Measurements from ENCODE around the gene ENPP7.
"Not testable (repeated sequence)": the region's sequence is repeated elsewhere in the genome, so short reads cannot be mapped to it uniquely, and the experiment has no call there.

Gene ENPP7

DNA sequence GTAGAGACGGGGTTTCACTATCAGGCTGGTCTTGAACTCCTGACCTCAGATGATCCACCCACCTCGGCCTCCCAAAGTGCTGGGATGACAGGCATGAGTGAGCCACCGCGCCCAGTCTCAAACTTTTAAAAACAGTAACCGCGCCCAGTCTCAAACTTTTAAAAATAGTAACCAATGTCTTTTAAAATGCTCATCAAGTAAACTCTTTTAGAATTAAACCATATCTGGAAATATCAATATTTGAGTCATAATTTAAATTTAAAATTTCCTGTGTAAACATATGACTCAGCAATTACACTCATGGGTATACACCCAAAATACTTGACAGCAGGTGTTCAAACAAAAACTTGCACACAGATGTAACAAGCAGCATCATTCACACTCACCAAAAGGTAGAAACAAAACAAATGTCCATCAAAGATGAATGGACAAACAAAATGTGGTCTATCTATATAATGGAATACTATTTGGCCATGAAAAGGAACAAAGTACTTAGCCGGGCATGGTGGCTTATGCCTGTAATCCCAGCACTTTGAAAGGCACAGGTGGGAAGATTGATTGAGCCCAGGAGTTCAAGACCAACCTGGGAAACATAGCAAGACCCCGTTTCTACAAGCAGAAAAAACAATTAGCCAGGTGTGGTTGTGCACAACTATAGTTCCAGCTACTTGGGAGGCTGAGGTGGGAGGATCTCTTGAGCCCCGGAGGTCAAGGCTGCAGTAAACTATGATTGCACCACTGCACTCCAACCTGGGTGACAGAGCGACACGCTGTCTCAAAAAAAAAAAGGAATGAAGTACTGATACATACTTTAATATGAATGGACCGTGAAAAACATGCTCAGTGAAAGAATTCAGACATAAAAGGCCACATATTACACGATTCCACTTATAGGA, 20.2 kb downstream of the ENPP7 start:
- DNase-seq: no peak

DNA sequence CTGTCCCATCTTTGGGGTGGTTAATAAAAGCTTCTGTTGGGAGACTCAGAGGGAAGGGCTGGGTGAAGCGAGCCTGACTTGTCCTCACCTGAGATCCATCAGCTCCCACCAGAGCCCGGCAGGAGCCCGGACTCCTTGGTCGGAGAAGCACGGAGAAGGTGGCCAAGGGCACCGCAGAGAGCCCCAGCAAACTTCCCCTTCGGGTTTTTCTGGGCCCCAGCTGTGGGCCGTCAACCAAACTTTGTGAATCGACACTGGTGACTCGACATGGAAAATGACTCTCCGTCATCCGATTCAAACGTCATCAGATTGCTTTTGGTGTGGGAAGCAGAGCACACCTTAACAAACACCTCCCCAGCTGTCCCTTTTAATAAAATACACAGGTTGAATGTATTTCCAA, 21.4 kb downstream of the ENPP7 start:
- no peak for DNase-seq

DNA sequence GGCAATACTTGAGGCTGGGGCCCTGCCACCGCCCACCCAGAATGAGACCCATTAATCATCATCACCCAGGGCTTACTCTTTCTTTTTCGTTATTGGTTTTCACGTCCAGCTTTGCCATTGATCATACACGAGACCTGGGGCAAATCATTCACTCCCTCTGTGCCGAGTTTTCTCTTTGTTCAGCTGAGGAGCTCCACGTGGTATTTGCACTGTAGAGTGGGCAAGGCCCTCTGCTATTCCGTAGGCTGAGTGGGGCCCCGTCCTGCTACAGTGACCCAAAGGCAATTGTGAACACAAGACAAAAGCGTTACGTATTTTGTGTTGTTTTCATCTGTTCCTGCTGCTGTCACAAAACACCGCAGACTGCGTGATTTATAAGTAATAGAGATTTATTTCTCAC, 23.6 kb downstream of the ENPP7 start:
- DNase-seq: no peak

DNA sequence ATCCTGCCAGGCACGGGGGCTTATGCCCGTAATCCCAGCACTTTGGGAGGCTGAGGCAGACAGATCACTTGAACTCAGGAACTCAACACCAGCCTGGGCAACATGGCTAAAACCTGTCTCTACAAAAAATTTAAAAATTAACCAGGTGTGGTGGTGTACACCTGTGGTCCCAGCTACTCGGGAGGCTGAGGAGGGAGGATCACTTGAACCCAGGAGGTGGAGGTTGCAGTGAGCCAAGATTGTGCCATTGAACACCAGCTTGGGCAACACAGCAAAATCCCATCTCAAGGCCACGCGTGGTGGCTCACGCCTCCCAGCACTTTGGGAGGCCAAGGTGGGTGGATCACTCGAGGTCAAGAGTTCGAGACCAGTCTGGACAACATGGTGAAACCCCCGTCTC, 24.2 kb downstream of the ENPP7 start:
- not testable (repeated sequence) for DNase-seq

DNA sequence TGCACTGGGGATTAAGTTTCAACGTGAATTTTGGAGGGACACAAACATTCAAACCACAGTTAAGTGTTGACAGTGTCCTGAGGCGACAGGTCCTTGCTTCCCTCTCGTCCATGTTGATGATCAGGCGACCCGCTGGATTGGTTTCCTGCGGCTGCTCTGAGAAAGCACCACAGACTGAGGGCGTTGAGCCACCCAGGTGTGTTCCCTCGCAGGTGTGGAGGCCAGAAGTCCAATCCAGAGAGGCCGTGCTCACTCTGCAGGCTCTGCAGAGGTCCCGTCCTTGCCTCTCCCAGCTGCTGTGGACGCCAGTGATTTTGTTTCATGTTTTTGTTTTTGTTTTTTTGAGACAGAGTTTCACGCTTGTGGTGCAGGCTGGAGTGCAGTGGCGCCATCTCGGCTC, 24.8 kb downstream of the ENPP7 start:
- no peak for DNase-seq

DNA sequence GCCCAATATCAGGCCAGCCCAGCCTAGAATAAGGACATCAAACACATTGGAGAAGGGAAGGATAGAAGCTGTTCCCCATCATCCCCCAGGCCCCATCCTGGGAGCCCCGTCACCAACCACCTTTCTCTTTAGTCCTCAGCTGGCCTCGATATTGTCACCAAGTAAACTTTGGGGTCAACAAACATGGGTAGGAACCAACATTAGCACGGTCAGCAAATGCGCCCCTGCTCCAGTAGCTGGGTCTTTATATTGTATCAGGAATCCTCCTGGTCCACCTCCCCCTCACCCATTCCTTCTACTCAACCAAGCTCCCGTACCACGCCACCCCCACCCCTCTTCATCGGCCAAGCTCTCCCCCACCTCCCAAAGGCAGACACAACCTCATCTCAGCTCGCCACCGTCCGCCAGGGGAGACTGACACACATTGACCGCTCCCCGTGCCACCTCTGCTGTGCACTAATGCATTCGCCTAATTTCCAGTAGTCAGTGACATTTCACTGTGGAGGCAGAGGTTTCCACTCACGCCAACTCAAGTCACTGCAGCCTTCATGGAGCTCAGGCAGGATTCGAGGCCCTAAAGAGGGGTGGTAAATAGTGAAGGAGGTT, 26.5 kb downstream of the ENPP7 start:
- no peak for DNase-seq

DNA sequence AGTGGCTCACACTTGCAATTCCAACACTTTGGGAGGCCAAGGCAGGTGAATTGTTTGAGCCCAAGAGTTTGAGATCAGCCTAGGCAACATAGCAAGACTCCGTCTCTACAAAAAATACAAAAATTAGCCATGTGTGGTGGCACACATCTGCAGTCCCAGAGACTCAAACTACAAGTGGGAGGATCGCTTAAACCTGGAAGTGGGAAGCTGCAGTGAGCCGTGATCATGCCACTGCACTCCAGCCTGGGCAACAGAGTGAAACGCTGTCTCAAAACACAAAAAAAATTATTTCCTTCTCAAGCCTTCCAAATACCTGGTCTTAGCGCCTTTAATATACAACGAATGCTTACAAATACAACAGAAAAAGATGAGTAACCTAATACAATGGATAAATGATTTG, 27.5 kb downstream of the ENPP7 start:
- DNase-seq: no peak

DNA sequence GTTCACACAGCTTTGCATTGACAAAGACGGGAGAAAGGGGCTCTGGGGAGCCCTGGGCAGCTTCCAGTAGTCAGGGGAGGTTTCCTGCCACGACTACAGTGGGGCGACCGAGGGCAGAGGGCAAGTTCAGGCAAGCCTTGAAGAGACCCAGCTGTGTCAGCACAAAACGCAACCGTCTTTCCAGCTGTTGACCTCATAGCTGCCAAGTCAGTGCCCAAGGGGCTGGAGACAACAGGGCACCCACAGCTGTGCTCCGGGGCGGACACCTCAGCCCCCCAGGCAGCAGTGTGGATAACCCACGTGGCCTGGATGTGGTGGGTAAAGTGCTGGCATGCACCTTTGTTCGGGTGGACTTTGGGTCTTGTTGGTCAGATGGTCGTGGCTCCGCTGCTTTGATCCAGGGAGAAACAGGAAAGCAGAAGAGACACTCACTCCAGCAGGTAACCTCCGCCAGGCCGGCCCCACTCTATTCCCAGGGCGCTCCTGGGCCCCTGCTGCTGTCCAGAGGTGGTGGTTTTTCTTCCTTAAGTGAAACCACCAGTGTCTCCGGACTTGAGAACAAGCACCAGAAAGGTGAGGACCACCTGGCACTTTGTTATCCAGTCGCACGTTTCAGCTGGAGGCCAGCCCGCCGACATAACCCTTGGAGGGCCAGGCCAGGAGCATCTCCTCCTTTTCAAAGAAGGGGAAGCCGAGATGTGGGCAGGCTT, 29.6 kb downstream of the ENPP7 start:
- no peak for DNase-seq

DNA sequence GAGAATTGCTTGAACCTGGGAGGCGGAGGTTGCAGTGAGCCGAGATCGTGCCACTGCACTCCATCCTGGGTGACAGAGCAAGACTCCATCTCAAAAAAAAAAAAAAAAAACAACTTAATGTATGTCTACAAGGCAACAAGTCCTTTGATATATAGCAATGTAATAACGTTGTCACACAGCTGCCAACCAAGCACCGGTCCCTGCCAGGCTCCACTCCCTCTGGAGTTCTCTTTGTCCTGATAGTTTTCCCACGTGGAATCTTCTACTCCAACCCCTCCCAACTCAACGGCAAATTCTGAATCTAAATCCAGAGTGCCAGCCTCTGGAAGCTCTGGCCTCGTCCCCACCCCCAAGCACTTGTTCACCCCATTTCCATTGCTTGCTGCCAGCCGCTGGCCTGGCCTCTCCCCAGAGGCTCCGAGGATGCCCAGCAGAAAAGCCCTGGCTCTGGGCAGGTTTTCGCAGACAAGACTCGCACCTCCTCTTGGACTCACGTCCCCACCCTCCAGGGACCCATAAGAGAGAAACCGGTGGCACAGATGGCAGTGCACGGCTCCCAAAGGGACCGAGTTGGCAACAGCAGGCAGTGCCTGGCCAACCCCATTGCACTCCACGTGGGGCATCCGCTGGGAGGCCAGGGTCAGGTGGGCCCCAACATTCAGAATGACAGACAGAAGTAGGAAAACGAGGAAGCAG, 31.3 kb downstream of the ENPP7 start:
- DNase-seq: no peak

DNA sequence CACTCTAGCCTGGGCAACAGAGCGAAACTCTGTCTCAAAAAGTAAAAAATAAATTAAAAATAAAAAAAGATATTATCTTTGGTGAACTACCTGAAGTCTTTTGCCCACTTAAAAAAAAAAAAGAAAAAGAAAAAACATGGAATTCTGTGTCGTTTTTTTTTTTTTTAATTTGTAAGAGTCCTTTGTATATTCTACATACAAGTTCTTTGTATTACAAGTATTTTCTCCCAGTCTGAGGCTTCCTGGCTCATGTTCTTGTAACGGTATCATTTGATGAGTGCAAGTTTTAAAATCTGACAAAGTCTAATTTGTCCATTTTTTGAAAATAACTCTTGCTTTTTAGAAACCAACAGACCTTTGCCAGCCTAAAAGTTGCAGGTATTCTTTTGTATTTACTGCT, 35.0 kb downstream of the ENPP7 start:
- no peak for DNase-seq

DNA sequence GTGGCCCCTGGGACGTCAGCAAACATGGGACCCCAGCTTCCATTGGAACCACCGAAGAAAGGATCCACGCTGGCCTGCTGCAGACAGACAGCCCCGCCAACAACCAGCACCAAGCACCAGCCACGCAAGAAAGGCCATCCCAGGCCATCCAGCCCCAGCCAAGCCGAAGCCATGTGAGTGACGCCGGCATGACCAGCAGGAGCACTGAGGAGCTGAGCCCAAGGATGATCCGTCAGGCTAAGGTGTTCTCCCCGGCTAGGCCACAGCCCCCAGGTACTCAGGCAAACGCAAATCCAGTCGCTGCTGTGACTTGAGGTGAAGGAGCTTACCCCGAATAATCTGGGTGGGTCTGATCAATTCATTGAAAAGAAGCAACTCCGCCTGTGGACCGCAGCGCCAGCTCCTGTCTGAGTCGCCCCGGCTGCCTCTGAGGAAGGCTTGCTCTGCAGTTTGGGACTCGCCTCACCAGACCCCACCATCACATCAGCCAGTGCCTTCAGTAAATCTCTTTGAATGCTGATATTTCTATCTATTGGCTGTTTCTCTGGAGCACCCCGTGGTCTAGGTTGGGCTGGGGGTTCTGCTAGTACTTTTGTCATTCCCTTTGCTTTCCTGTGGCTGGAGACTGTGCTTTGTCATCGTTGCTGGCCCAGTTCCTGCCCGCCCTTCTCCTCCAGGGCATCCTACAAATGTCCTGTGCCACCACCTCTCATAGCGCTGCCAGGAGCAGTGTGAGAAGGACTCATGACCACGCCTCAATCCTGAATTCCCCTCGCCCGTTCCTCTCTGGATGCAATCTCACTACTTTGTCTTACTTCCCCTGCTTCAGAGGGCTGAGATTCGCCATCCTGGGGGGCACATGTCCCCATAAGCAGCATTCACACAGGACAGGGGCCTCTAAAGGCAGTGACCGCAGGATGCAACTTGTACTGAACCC, 39.1 kb downstream of the ENPP7 start:
- DNase-seq: no peak

DNA sequence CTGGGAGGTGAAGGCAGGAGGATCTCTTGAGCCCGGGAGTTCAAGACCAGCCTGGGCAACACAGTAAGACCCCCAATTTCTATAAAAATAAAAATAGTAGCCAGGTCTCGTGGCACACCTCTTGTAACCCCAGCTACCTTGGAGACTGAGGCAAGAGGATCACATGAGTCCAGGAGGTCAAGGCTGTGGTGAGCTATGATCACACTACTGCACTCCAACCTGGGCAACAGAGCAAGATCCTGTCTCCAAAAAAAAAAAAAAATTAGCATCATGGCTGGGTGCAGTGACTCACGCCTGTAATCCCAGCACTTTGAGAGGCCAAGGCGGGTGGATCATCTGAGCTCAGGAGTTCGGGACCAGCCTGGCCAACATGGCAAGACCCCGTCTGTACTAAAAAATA, 40.5 kb downstream of the ENPP7 start:
- DNase-seq: no peak

DNA sequence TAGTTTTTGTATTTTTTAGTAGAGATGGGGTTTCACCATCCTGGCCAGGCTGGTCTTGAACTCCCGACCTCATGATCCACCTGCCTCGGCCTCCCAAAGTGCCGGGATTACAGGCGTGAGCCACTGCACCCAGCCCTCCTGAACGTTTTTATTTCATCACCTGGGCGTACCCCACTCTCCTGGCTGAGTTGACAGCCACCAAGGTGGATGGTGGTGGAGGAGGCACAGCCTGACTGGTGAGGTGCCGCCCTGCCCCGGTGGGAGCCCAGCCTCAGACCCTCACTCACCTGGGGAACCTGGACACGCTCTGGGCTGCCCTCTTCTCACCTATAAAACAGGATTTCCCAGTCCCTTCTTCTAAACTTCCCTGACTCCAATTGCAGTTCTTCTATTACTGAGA, 42.0 kb downstream of the ENPP7 start:
- not testable (repeated sequence) for DNase-seq

DNA sequence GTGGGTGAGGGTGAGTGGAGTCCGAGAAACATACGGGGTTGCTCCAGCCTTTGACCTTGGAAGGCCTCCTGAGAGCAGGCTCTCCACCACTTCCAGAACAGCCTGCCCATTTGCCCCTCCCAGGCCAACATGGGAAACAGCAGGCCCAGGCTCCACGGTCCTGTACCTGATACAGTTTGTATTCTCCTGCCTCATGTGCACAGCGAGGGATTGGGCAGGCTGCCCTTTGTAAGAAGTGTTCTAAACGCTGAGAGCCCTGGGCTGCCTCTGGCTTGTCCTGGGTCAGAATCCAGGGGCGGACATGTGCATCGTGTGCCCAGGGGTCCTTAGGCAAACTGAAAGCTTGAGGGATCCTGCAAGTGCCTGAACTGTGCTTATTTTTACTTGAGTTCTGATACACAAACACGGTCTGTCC, 43.8 kb downstream of the ENPP7 start:
- DNase-seq: no peak

DNA sequence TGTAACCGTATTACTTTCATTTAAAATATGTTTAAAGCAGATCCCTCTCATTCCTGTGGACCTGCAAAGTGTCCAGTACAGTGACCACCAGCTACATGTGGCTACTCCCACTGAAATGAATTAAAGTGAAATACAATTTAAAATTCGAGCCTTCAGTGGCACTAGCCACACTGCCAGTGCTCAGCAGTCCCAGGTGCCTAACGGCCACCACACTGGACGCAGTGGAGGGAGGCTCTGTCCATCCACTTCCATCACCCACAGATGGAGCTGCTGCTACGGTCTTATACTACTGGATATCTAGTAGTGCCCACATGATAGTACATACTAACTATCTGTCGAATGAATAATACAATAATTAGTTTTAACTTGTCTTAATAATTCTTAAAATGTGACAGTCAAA, 44.9 kb downstream of the ENPP7 start:
- DNase-seq: no peak

DNA sequence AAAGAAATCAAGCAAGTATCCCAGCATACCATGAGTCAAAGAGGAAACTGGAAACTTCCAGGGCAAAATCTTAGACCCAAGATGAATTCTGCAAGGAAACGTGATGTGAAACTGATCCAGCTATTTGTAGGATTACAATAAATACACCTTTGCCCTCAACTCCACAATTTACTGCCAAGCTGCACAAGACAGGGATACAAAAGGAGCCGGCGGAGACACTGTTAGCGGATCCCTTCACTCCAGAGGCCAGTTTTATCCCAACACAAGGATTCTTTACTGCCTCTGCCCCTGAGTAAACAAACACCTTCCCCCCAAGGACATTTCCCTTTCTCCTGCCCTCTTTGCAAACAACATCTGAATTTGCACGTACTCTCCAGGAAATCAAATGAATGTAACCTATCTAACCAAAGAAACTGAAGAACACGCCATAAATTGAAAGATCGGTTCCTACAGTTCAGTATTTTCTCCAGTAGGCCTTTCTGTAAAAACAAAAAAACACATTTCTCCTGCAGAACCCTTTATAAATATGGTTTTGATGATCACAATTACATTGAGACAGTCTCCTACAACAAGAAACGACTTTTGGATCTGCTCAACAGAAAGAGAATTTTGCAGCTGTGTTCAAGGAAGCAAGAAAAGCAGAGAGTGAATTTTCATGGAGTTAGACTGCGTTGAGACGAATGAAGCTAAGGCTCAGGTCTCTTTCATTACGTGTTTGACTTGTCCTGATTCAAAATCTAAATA, 45.8 kb downstream of the ENPP7 start:
- DNase-seq: no peak

DNA sequence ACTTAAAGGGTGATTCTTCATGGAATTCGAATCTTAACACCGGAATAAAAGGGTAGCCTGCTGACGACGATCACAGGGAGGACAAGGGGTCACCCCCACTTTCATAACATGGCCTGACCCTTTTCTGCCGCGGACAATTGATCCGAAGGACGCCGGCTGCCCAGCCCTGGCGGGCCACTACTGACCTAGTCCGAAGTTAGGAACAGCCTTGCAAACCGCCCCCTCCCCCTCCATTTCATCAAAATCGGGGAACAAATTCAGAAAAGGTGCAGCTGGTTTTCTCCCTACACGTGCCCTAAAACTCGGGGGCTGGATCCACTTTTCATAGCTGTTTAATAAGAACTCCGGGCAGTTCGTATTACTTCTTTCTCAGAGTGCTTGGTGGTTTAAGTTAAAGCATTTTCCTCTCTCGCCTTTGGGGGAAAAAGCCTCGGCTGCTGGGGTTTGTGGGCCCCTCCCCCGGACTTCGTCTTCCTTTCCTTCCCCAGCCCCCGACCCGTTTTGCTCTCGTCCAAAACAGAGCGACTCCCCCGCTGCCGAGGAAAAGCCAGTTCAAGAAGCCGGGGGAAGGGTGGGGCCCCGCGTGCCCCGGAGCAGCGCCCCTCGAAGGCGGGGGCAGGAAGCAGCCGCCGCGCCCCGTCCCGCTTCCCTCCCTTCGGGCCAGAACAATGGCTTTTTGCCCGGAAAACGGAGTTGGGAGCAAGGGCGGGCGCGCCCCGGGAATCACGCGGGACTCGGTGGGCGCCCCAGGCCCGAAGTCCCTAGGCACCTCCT, 46.6 kb downstream of the ENPP7 start:
- no peak for DNase-seq

DNA sequence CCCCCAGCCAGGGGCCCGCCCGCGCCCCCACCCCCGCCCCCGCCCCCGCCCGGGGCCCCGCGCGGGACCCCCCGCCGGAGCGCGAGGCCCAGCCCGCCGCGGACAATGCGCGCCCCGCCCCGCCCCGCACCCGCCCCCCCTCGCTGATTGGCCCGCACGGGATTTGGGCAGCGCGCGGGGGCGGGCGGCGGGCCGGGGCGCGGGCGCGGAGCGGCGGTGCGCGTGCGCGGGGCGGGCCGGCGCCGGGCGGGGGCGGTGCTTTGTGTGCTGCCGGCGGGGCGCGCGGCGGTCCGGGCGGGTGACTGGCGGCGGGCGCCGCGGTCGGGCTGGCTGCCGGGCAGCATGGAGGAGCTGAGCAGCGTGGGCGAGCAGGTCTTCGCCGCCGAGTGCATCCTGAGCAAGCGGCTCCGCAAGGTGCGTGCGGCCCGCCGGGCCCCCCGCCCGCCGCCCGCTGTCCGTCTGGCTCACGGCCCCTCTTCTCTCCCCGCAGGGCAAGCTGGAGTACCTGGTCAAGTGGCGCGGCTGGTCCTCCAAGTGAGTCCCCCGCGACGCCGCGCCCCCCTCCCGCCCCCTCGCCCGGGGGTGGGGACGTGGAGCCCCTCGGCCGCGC, 47.3 kb downstream of the ENPP7 start, which contains the start of gene CBX2:
Gene CBX2 (plus strand): TSS at position 255 of the 610 bp plus-strand sequence. CDS start 88 bp downstream, at position 343.
- peak; percentile 50 for DNase-seq

DNA sequence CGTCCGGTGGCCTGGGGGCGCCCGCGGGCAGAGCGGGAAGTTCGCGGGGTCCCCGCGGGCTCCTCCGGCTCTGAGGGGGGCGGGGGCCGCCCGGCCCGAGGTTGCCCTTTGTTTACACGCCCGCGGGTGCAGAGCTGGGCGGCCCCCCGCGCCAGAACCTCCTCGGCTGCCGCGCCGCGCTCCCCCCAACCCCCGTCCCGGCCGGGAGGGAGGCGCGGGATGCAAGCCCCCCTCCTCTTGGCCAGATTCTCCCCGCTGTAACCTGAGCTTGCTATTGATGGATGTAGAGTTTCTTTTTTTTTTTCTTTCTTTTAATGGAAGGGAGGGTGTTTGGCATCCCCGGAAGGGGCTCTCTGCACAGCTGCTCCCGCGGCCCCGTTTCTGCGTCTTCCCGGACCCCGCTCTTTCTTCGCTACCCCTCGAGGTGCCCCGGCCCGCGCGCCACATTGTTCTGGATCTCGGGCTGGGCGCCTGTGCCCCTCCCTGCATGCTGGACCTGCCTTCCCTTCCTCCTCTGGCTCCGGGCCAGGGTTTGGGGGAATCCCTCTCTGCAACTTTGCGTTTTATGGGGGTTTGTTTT, 47.9 kb downstream of the ENPP7 start:
- no peak for DNase-seq
